GM19023 (cell line): Measurements from ENCODE around the gene SNU13.
"Not testable (repeated sequence)": the region's sequence is repeated elsewhere in the genome, so short reads cannot be mapped to it uniquely, and the experiment has no call there.

ENCODE experiments used
- ATAC-seq: cut with Tn5 transposase; IDR thresholded peaks from one replicate; pipeline ENCODE4 v1.9.1; 2021; ENCODE audit warnings: mild to moderate bottlenecking, moderate library complexity; ENCODE audit not compliant: unreplicated experiment

SNU13 gene

GRCh38 chr22:41682033-41682807 is 6.4 kb downstream of the SNU13 start:
- ATAC-seq, result no peak

GRCh38 chr22:41681616-41682015 is 7.1 kb downstream of the SNU13 start:
- no peak for ATAC-seq

GRCh38 chr22:41676134-41676533 is 12.5 kb downstream of the SNU13 start:
- no peak for ATAC-seq

GRCh38 chr22:41674846-41675340 is 13.8 kb downstream of the SNU13 start:
- no peak for ATAC-seq

- ATAC-seq, result no peak
Observed at GRCh38 chr22:41672780-41673509, 15.7 kb downstream of the SNU13 start.

GRCh38 chr22:41672096-41672495 is 16.6 kb downstream of the SNU13 start:
- not testable (repeated sequence) for ATAC-seq

- ATAC-seq, result no peak
Observed at GRCh38 chr22:41668971-41669911, 19.4 kb downstream of the SNU13 start.

GRCh38 chr22:41664951-41665350 is 23.7 kb downstream of the SNU13 start:
- ATAC-seq, result no peak

GRCh38 chr22:41664490-41664889 is 24.2 kb downstream of the SNU13 start:
- no peak for ATAC-seq

GRCh38 chr22:41663594-41663993 is 25.1 kb downstream of the SNU13 start:
- not testable (repeated sequence) for ATAC-seq

GRCh38 chr22:41661713-41662112 is 27.0 kb downstream of the SNU13 start:
- no peak for ATAC-seq

- no peak for ATAC-seq
Observed at GRCh38 chr22:41661088-41661487, 27.6 kb downstream of the SNU13 start.

GRCh38 chr22:41660416-41660815 is 28.3 kb downstream of the SNU13 start:
- ATAC-seq, result no peak

GRCh38 chr22:41659941-41660340 is 28.7 kb downstream of the SNU13 start:
- no peak for ATAC-seq

GRCh38 chr22:41658869-41659268 is 29.8 kb downstream of the SNU13 start:
- ATAC-seq, result no peak

- ATAC-seq, result no peak
Observed at GRCh38 chr22:41657709-41658108, 31.0 kb downstream of the SNU13 start.

- ATAC-seq, result no peak
Observed at GRCh38 chr22:41656556-41656955, 32.1 kb downstream of the SNU13 start.

GRCh38 chr22:41654322-41654721 is 34.3 kb downstream of the SNU13 start:
- no peak for ATAC-seq

- no peak for ATAC-seq
Observed at GRCh38 chr22:41650821-41651220, 37.8 kb downstream of the SNU13 start.

GRCh38 chr22:41650229-41650628 is 38.4 kb downstream of the SNU13 start:
- no peak for ATAC-seq

GRCh38 chr22:41648432-41648831 is 40.2 kb downstream of the SNU13 start:
- no peak for ATAC-seq
